ENCODE data around the gene OTULIN. TPM values are rescaled to one million over a fixed set of nuclear protein-coding genes. Genes with fewer than 3 reads are reported as not detected.
A peak's percentile ranks its signal among the peaks of the same experiment; 100 is the strongest.

Gene OTULIN
- total RNA-seq, 1 donor from 2014 or later = 10.4 TPM

- Histone ChIP-seq H3K36me3 (ENCODE audit: control insufficient read depth in 3 of 3, insufficient read depth in 3 of 3, low read length in 3 of 3) (peaks cover 0 to 10% (median 2%) of the 10 kb centered on the region in 3 donors), H3K4me1 (ENCODE audit: control insufficient read depth in 3 of 3, insufficient read depth in 3 of 3, low read length in 3 of 3) (peaks cover 19 to 38% (median 27%) of the 10 kb centered on the region in 3 donors), H3K27me3 (ENCODE audit: control insufficient read depth in 3 of 3, insufficient read depth in 3 of 3, low read length in 3 of 3) (no peaks in the 10 kb centered on the region), H3K4me3 (ENCODE audit: low read length in 3 of 3) (no peak overlapping the region), H3K9me3 (ENCODE audit: control insufficient read depth in 3 of 3, low read length in 3 of 3) (no peaks in the 10 kb centered on the region), H3K9ac (ENCODE audit: low read depth in 1 of 3, low read length in 3 of 3) (no peak overlapping the region), H3K27ac (ENCODE audit: low read depth, low read length) (no peak overlapping the region)
Observed at GRCh38 chr5:14674983-14675854, 10.7 kb downstream of the OTULIN start.

GRCh38 chr5:14675865-14676300, 11.4 kb downstream of the OTULIN start:
- H3K9ac ChIP-seq (ENCODE audit: low read depth in 1 of 3, low read length in 3 of 3) = no peak overlapping the region
- H3K36me3 ChIP-seq (ENCODE audit: control insufficient read depth in 3 of 3, insufficient read depth in 3 of 3, low read length in 3 of 3) = peaks cover 0 to 15% (median 2%) of the 10 kb centered on the region in 3 donors
- no peaks in the 10 kb centered on the region for H3K27me3 ChIP-seq (ENCODE audit: control insufficient read depth in 3 of 3, insufficient read depth in 3 of 3, low read length in 3 of 3)
- no peak overlapping the region for H3K27ac ChIP-seq (ENCODE audit: low read depth, low read length)
- no peak overlapping the region for H3K4me3 ChIP-seq (ENCODE audit: low read length in 3 of 3)
- H3K4me1 ChIP-seq (ENCODE audit: control insufficient read depth in 3 of 3, insufficient read depth in 3 of 3, low read length in 3 of 3) = peaks cover 19 to 38% (median 26%) of the 10 kb centered on the region in 3 donors
- H3K9me3 ChIP-seq (ENCODE audit: control insufficient read depth in 3 of 3, low read length in 3 of 3) = no peaks in the 10 kb centered on the region

- Histone ChIP-seq H3K27ac (ENCODE audit: low read depth, low read length) (no peak overlapping the region), H3K4me1 (ENCODE audit: control insufficient read depth in 3 of 3, insufficient read depth in 3 of 3, low read length in 3 of 3) (peaks cover 19 to 38% (median 25%) of the 10 kb centered on the region in 3 donors)
Observed at GRCh38 chr5:14676320-14676719, 11.8 kb downstream of the OTULIN start.

GRCh38 chr5:14678773-14679334, 14.3 kb downstream of the OTULIN start:
- Histone ChIP-seq H3K27ac (ENCODE audit: low read depth, low read length) (no peak overlapping the region), H3K4me1 (ENCODE audit: control insufficient read depth in 3 of 3, insufficient read depth in 3 of 3, low read length in 3 of 3) (peaks cover 13 to 24% (median 15%) of the 10 kb centered on the region in 3 donors), H3K27me3 (ENCODE audit: control insufficient read depth in 3 of 3, insufficient read depth in 3 of 3, low read length in 3 of 3) (no peaks in the 10 kb centered on the region), H3K9me3 (ENCODE audit: control insufficient read depth in 3 of 3, low read length in 3 of 3) (no peaks in the 10 kb centered on the region), H3K36me3 (ENCODE audit: control insufficient read depth in 3 of 3, insufficient read depth in 3 of 3, low read length in 3 of 3) (peaks cover 7 to 26% (median 16%) of the 10 kb centered on the region in 3 donors), H3K9ac (ENCODE audit: low read depth in 1 of 3, low read length in 3 of 3) (no peak overlapping the region), H3K4me3 (ENCODE audit: low read length in 3 of 3) (no peak overlapping the region)

More at GRCh38 chr5:14676320-14676719, 11.8 kb downstream of the OTULIN start:
- H3K9ac ChIP-seq (ENCODE audit: low read depth in 1 of 3, low read length in 3 of 3) = no peak overlapping the region
- H3K4me3 ChIP-seq (ENCODE audit: low read length in 3 of 3) = no peak overlapping the region
- H3K36me3 ChIP-seq (ENCODE audit: control insufficient read depth in 3 of 3, insufficient read depth in 3 of 3, low read length in 3 of 3) = peaks cover 0 to 18% (median 4%) of the 10 kb centered on the region in 3 donors
- no peaks in the 10 kb centered on the region for H3K9me3 ChIP-seq (ENCODE audit: control insufficient read depth in 3 of 3, low read length in 3 of 3)
- H3K27me3 ChIP-seq (ENCODE audit: control insufficient read depth in 3 of 3, insufficient read depth in 3 of 3, low read length in 3 of 3) = no peaks in the 10 kb centered on the region

GRCh38 chr5:14679595-14679994, 15.1 kb downstream of the OTULIN start:
- H3K27ac ChIP-seq (ENCODE audit: low read depth, low read length) = no peak overlapping the region

GRCh38 chr5:14681236-14681752, 16.8 kb downstream of the OTULIN start:
- Histone ChIP-seq H3K9me3 (ENCODE audit: control insufficient read depth in 3 of 3, low read length in 3 of 3) (no peaks in the 10 kb centered on the region), H3K27ac (ENCODE audit: low read depth, low read length) (no peak overlapping the region), H3K4me3 (ENCODE audit: low read length in 3 of 3) (no peak overlapping the region), H3K9ac (ENCODE audit: low read depth in 1 of 3, low read length in 3 of 3) (peak overlapping the region in 1 of 3 donors; percentile 18), H3K27me3 (ENCODE audit: control insufficient read depth in 3 of 3, insufficient read depth in 3 of 3, low read length in 3 of 3) (no peaks in the 10 kb centered on the region), H3K4me1 (ENCODE audit: control insufficient read depth in 3 of 3, insufficient read depth in 3 of 3, low read length in 3 of 3) (peaks cover 24 to 37% (median 35%) of the 10 kb centered on the region in 3 donors), H3K36me3 (ENCODE audit: control insufficient read depth in 3 of 3, insufficient read depth in 3 of 3, low read length in 3 of 3) (peaks cover 7 to 24% (median 21%) of the 10 kb centered on the region in 3 donors)

More at GRCh38 chr5:14679595-14679994, 15.1 kb downstream of the OTULIN start:
- Histone ChIP-seq H3K4me3 (ENCODE audit: low read length in 3 of 3) (no peak overlapping the region), H3K27me3 (ENCODE audit: control insufficient read depth in 3 of 3, insufficient read depth in 3 of 3, low read length in 3 of 3) (no peaks in the 10 kb centered on the region), H3K36me3 (ENCODE audit: control insufficient read depth in 3 of 3, insufficient read depth in 3 of 3, low read length in 3 of 3) (peaks cover 7 to 23% (median 20%) of the 10 kb centered on the region in 3 donors), H3K4me1 (ENCODE audit: control insufficient read depth in 3 of 3, insufficient read depth in 3 of 3, low read length in 3 of 3) (peaks cover 20 to 31% (median 23%) of the 10 kb centered on the region in 3 donors), H3K9ac (ENCODE audit: low read depth in 1 of 3, low read length in 3 of 3) (no peak overlapping the region), H3K9me3 (ENCODE audit: control insufficient read depth in 3 of 3, low read length in 3 of 3) (no peaks in the 10 kb centered on the region)

- Histone ChIP-seq H3K36me3 (ENCODE audit: control insufficient read depth in 3 of 3, insufficient read depth in 3 of 3, low read length in 3 of 3) (peaks cover 14 to 36% (median 30%) of the 10 kb centered on the region in 3 donors), H3K27me3 (ENCODE audit: control insufficient read depth in 3 of 3, insufficient read depth in 3 of 3, low read length in 3 of 3) (no peaks in the 10 kb centered on the region), H3K9me3 (ENCODE audit: control insufficient read depth in 3 of 3, low read length in 3 of 3) (no peaks in the 10 kb centered on the region), H3K4me1 (ENCODE audit: control insufficient read depth in 3 of 3, insufficient read depth in 3 of 3, low read length in 3 of 3) (peaks cover 20 to 30% (median 22%) of the 10 kb centered on the region in 3 donors), H3K9ac (ENCODE audit: low read depth in 1 of 3, low read length in 3 of 3) (peak overlapping the region in 1 of 3 donors; percentile 42), H3K27ac (ENCODE audit: low read depth, low read length) (peak overlapping the region; percentile 5), H3K4me3 (ENCODE audit: low read length in 3 of 3) (no peak overlapping the region)
Observed at GRCh38 chr5:14683906-14684455, 19.5 kb downstream of the OTULIN start.

GRCh38 chr5:14684757-14685156, 20.2 kb downstream of the OTULIN start:
- no peaks in the 10 kb centered on the region for H3K9me3 ChIP-seq (ENCODE audit: control insufficient read depth in 3 of 3, low read length in 3 of 3)
- H3K27ac ChIP-seq (ENCODE audit: low read depth, low read length) = peak overlapping the region; percentile 5
- H3K9ac ChIP-seq (ENCODE audit: low read depth in 1 of 3, low read length in 3 of 3) = peak overlapping the region; percentile 16 to 53 (median 42)
- H3K36me3 ChIP-seq (ENCODE audit: control insufficient read depth in 3 of 3, insufficient read depth in 3 of 3, low read length in 3 of 3) = peaks cover 17 to 43% (median 36%) of the 10 kb centered on the region in 3 donors
- H3K4me3 ChIP-seq (ENCODE audit: low read length in 3 of 3) = no peak overlapping the region
- H3K27me3 ChIP-seq (ENCODE audit: control insufficient read depth in 3 of 3, insufficient read depth in 3 of 3, low read length in 3 of 3) = no peaks in the 10 kb centered on the region
- peaks cover 18 to 27% (median 20%) of the 10 kb centered on the region in 3 donors for H3K4me1 ChIP-seq (ENCODE audit: control insufficient read depth in 3 of 3, insufficient read depth in 3 of 3, low read length in 3 of 3)

- H3K36me3 ChIP-seq (ENCODE audit: control insufficient read depth in 3 of 3, insufficient read depth in 3 of 3, low read length in 3 of 3) = peaks cover 27 to 53% (median 39%) of the 10 kb centered on the region in 3 donors
- H3K9me3 ChIP-seq (ENCODE audit: control insufficient read depth in 3 of 3, low read length in 3 of 3) = peaks cover 0 to 6% (median 0%) of the 10 kb centered on the region in 3 donors
- H3K4me3 ChIP-seq (ENCODE audit: low read length in 3 of 3) = no peak overlapping the region
- H3K27ac ChIP-seq (ENCODE audit: low read depth, low read length) = no peak overlapping the region
- H3K4me1 ChIP-seq (ENCODE audit: control insufficient read depth in 3 of 3, insufficient read depth in 3 of 3, low read length in 3 of 3) = peaks cover 18 to 27% (median 20%) of the 10 kb centered on the region in 3 donors
- no peak overlapping the region for H3K9ac ChIP-seq (ENCODE audit: low read depth in 1 of 3, low read length in 3 of 3)
- H3K27me3 ChIP-seq (ENCODE audit: control insufficient read depth in 3 of 3, insufficient read depth in 3 of 3, low read length in 3 of 3) = no peaks in the 10 kb centered on the region
Observed at GRCh38 chr5:14685757-14686156, 21.2 kb downstream of the OTULIN start.

Data from skeletal muscle tissue (tissue), 4 donors.